ENCODE measurements around the gene GAB2.

The GAB2 gene

GRCh38 chr11:78219493-78220217 lies 198.0 kb downstream of the GAB2 start:
- H3K23ac ChIP-seq (ENCODE audit: low read depth, low read length, poor library complexity), result no peak overlapping the region
- no peak for DNase-seq (ENCODE audit: low spot score)
- no peaks in the 10 kb centered on the region for H3K4me1 ChIP-seq (ENCODE audit: control insufficient read depth in 2 of 2, insufficient read depth in 1 of 2, low read depth in 1 of 2, low read length in 2 of 2)
- no peak overlapping the region for H3K27ac ChIP-seq (replicated peaks; ENCODE audit: low read length)
- no CpG with 5 or more reads among the region's 7 CpGs for WGBS, 2 donors (ENCODE audit: extremely low coverage in 2 of 2, insufficient read length in 2 of 2, insufficient replicate concordance in 1 of 2)
- H3K9me3 ChIP-seq (replicated peaks in 1 of 2; ENCODE audit: control insufficient read depth in 2 of 2, insufficient read depth in 1 of 2, low read depth in 1 of 2, low read length in 2 of 2), result no peaks in the 10 kb centered on the region
- H2BK12ac ChIP-seq (ENCODE audit: low read length), result no peak overlapping the region
- no peak overlapping the region for H3K18ac ChIP-seq (ENCODE audit: low read length)
- no peak overlapping the region for H3K14ac ChIP-seq (ENCODE audit: low read length)
- H3K9ac ChIP-seq (ENCODE audit: low read depth, low read length, poor library complexity), result no peak overlapping the region
- H2BK120ac ChIP-seq (ENCODE audit: low read depth, low read length), result no peak overlapping the region
- H3K27me3 ChIP-seq (ENCODE audit: control insufficient read depth in 3 of 3, insufficient read depth in 3 of 3, low read depth in 1 of 3, low read length in 3 of 3), result peaks cover 0 to 3% (median 0%) of the 10 kb centered on the region in 3 experiments
- no peaks in the 10 kb centered on the region for H3K79me1 ChIP-seq (ENCODE audit: low read depth, low read length)
- no peak overlapping the region for H2BK15ac ChIP-seq (ENCODE audit: low read length)
- H3K4ac ChIP-seq (ENCODE audit: low read length), result no peak overlapping the region
- no peak overlapping the region for H3K4me2 ChIP-seq (ENCODE audit: insufficient read depth, low read length, poor library complexity, severe bottlenecking)
- no peak overlapping the region for H4K91ac ChIP-seq (ENCODE audit: low read depth, low read length, poor library complexity)
- H2AK5ac ChIP-seq (ENCODE audit: low read depth, low read length), result no peak overlapping the region
- H4K8ac ChIP-seq (ENCODE audit: low read depth, low read length), result no peak overlapping the region
- H3K36me3 ChIP-seq (replicated peaks in 1 of 2; ENCODE audit: control insufficient read depth in 2 of 2, insufficient read depth in 2 of 2, low read length in 2 of 2), result peaks cover 62 to 93% of the 10 kb centered on the region in 2 donors
- no peak overlapping the region for H2BK5ac ChIP-seq (ENCODE audit: low read length)
- no peak overlapping the region for H2AFZ ChIP-seq (ENCODE audit: low read length)
- H3K4me3 ChIP-seq (ENCODE audit: low read length in 2 of 2), result no peak overlapping the region

GRCh38 chr11:78218707-78219492 lies 198.7 kb downstream of the GAB2 start:
- no peak overlapping the region for H2AK5ac ChIP-seq (ENCODE audit: low read depth, low read length)

GRCh38 chr11:78217650-78218541 lies 199.7 kb downstream of the GAB2 start:
- H3K79me1 ChIP-seq (ENCODE audit: low read depth, low read length), result no peaks in the 10 kb centered on the region
- H3K36me3 ChIP-seq (replicated peaks in 1 of 2; ENCODE audit: control insufficient read depth in 2 of 2, insufficient read depth in 2 of 2, low read length in 2 of 2), result peaks cover 53 to 91% of the 10 kb centered on the region in 2 donors
- no CpG with 5 or more reads among the region's 14 CpGs for WGBS, 2 donors (ENCODE audit: extremely low coverage in 2 of 2, insufficient read length in 2 of 2, insufficient replicate concordance in 1 of 2)
- peak overlapping the region; percentile 68 for H4K91ac ChIP-seq (ENCODE audit: low read depth, low read length, poor library complexity)
- H3K4me2 ChIP-seq (ENCODE audit: insufficient read depth, low read length, poor library complexity, severe bottlenecking), result no peak overlapping the region
- no peak overlapping the region for H2BK15ac ChIP-seq (ENCODE audit: low read length)
- peak overlapping the region; percentile 6 for H3K18ac ChIP-seq (ENCODE audit: low read length)
- no peak overlapping the region for H2AK5ac ChIP-seq (ENCODE audit: low read depth, low read length)
- peak overlapping the region; percentile 57 for H2BK5ac ChIP-seq (ENCODE audit: low read length)
- no peak overlapping the region for H2AFZ ChIP-seq (ENCODE audit: low read length)
- H3K4ac ChIP-seq (ENCODE audit: low read length), result no peak overlapping the region
- no peak overlapping the region for H3K9ac ChIP-seq (ENCODE audit: low read depth, low read length, poor library complexity)
- H3K9me3 ChIP-seq (replicated peaks in 1 of 2; ENCODE audit: control insufficient read depth in 2 of 2, insufficient read depth in 1 of 2, low read depth in 1 of 2, low read length in 2 of 2), result peaks cover 0 to 3% of the 10 kb centered on the region in 2 donors
- no peak for DNase-seq (ENCODE audit: low spot score)
- no peak overlapping the region for H3K4me3 ChIP-seq (ENCODE audit: low read length in 2 of 2)
- no peak overlapping the region for H3K27ac ChIP-seq (replicated peaks; ENCODE audit: low read length)
- no peak overlapping the region for H2BK12ac ChIP-seq (ENCODE audit: low read length)
- no peak overlapping the region for H3K23ac ChIP-seq (ENCODE audit: low read depth, low read length, poor library complexity)
- H3K4me1 ChIP-seq (ENCODE audit: control insufficient read depth in 2 of 2, insufficient read depth in 1 of 2, low read depth in 1 of 2, low read length in 2 of 2), result peaks cover 0 to 4% of the 10 kb centered on the region in 2 donors
- H3K27me3 ChIP-seq (ENCODE audit: control insufficient read depth in 3 of 3, insufficient read depth in 3 of 3, low read depth in 1 of 3, low read length in 3 of 3), result peaks cover 0 to 2% (median 0%) of the 10 kb centered on the region in 3 experiments
- peak overlapping the region; percentile 29 for H4K8ac ChIP-seq (ENCODE audit: low read depth, low read length)
- H3K14ac ChIP-seq (ENCODE audit: low read length), result no peak overlapping the region
- no peak overlapping the region for H2BK120ac ChIP-seq (ENCODE audit: low read depth, low read length)

More at GRCh38 chr11:78218707-78219492, 198.7 kb downstream of the GAB2 start:
- Histone ChIP-seq H3K4me3 (ENCODE audit: low read length in 2 of 2) (no peak overlapping the region), H4K91ac (ENCODE audit: low read depth, low read length, poor library complexity) (peak overlapping the region; percentile 5), H3K23ac (ENCODE audit: low read depth, low read length, poor library complexity) (no peak overlapping the region), H3K4ac (ENCODE audit: low read length) (no peak overlapping the region), H2AFZ (ENCODE audit: low read length) (no peak overlapping the region), H2BK15ac (ENCODE audit: low read length) (no peak overlapping the region), H3K4me2 (ENCODE audit: insufficient read depth, low read length, poor library complexity, severe bottlenecking) (no peak overlapping the region), H3K36me3 (replicated peaks in 1 of 2; ENCODE audit: control insufficient read depth in 2 of 2, insufficient read depth in 2 of 2, low read length in 2 of 2) (peaks cover 60 to 92% of the 10 kb centered on the region in 2 donors), H2BK120ac (ENCODE audit: low read depth, low read length) (no peak overlapping the region), H3K27me3 (ENCODE audit: control insufficient read depth in 3 of 3, insufficient read depth in 3 of 3, low read depth in 1 of 3, low read length in 3 of 3) (peaks cover 0 to 2% (median 0%) of the 10 kb centered on the region in 3 experiments), H2BK5ac (ENCODE audit: low read length) (no peak overlapping the region), H3K18ac (ENCODE audit: low read length) (no peak overlapping the region), H3K9ac (ENCODE audit: low read depth, low read length, poor library complexity) (no peak overlapping the region), H3K14ac (ENCODE audit: low read length) (no peak overlapping the region), H3K9me3 (replicated peaks in 1 of 2; ENCODE audit: control insufficient read depth in 2 of 2, insufficient read depth in 1 of 2, low read depth in 1 of 2, low read length in 2 of 2) (no peaks in the 10 kb centered on the region), H2BK12ac (ENCODE audit: low read length) (no peak overlapping the region), H3K4me1 (ENCODE audit: control insufficient read depth in 2 of 2, insufficient read depth in 1 of 2, low read depth in 1 of 2, low read length in 2 of 2) (peaks cover 0 to 4% of the 10 kb centered on the region in 2 donors), H4K8ac (ENCODE audit: low read depth, low read length) (no peak overlapping the region), H3K79me1 (ENCODE audit: low read depth, low read length) (no peaks in the 10 kb centered on the region), H3K27ac (replicated peaks; ENCODE audit: low read length) (no peak overlapping the region)
- DNase-seq (ENCODE audit: low spot score), result no peak
- no CpG with 5 or more reads among the region's 11 CpGs for WGBS, 2 donors (ENCODE audit: extremely low coverage in 2 of 2, insufficient read length in 2 of 2, insufficient replicate concordance in 1 of 2)

Data from neuronal stem cell (in vitro differentiated cells).